T-helper 2 cell treated with Interferon-gamma antibody and Interleukin-4, amounts not matched to agents 100 ng/mL and 5 ng/mL, for 36 hours (primary cell): ENCODE data around the gene ASB7. TPM values are rescaled to one million over a fixed set of nuclear protein-coding genes. Genes with fewer than 3 reads are reported as not detected.
"Not testable (repeated sequence)": the region's sequence is repeated elsewhere in the genome, so short reads cannot be mapped to it uniquely, and the experiment has no call there.

Experiments used
- intact Hi-C: fragments of 100-400 bp; cut with micrococcal nuclease; formaldehyde crosslinking; loops from one replicate; pipeline ENCODE4 v1.15.1; 2023
- total RNA-seq: library from RNA; stranded (reverse); gene quantifications from 2 replicates; pipeline ENCODE4 v1.2.3, GENCODE V29; 2022

ASB7 gene
- total RNA-seq, 1 donor from 2014 or later = 19.7 TPM

DNA sequence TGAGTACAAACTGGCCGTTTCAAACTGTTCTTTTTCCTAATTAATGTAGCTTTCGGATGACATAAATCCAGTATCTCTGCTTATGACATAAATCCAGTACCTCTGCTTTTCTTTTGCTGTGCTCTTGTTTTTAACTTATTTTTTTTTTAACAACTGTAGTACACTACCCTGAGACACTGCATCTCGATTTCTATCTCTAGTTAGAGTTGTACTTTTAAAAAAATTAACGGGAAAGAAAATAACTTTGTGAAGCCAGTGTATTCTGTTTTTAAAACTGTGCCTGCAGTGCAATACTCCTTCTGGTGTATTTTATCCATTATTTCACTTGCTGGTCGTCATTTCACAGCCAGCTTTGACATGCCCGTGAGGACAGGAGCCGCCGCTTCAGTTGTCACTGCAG is 46.6 kb downstream of the ASB7 start:
- intact Hi-C loops = no loop called here

DNA sequence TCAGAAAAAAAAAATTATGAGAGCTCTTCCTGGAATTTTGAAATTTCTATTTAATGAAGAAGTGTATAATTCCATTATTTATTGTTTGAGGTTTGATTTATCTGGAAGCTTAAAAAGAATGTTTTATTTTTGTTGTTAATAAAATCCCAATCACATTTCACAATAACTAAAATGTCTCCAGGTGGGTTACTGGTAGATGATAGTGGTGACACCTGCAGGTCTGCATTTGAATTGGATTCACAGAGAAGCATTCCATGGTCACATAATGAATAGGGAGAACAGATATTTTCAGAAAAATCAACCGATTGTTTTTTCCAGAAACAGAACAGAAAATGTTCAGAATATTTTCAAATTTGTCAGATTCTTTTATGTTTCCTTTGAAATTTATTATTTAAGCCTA is 48.3 kb downstream of the ASB7 start:
- intact Hi-C loops = no loop called here

DNA sequence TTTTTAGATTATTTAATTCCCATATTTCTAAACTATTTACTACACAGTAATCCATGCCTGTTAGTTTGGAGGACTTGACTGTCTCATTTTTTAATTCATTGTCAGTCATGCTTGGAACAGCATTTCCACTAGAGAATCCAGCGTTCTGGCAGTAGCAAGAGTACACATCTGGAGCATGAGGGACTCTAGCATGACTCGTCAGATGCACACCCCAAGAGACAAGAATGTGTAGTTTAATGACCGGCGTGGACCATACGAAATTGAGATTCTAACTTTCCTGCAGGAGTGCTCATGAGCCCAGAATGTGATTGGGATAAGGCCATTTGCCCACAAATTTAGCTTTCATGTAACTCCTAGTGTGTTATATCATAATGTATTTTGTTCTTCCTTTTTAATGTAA is 48.9 kb downstream of the ASB7 start:
- intact Hi-C loops = no loop called here

DNA sequence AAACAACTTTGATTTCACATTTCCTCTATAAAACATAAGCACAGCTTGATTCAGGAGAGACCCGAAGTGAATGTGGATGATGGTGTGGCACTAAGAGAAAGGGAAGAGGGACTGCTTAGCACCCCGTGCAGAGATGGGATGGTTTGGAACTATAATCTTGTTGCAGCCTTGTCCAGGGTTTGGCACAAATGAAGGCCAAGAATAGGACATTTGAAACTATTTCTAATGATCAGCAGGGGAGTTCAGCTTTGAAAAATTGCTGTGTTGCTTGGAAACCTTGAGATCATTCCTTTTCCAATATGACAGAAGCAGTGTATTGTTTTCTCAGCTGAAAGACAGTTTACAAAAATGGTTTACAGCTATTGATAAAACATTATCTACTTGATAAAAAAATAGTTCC is 49.7 kb downstream of the ASB7 start:
- intact Hi-C loops = no loop called here

DNA sequence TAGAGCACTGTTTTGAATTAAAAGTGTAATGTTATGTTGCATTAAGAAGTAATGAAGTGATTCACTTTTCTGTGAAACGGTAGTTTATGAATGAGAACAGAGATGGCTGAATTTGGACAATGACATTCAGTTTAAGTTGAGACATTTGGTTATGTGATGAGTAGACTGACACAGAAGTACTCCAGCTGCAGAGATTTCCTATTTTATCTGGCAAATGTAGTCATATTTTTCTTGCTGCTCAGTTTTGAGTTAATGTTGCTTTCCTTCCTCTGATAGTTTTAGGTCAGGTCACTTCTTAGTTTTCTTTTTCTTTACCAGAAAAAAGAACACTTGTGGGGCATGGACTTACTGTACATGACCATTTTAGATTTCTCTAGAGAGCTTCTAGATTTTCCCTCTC is 51.2 kb downstream of the ASB7 start:
- intact Hi-C loops = no loop called here

DNA sequence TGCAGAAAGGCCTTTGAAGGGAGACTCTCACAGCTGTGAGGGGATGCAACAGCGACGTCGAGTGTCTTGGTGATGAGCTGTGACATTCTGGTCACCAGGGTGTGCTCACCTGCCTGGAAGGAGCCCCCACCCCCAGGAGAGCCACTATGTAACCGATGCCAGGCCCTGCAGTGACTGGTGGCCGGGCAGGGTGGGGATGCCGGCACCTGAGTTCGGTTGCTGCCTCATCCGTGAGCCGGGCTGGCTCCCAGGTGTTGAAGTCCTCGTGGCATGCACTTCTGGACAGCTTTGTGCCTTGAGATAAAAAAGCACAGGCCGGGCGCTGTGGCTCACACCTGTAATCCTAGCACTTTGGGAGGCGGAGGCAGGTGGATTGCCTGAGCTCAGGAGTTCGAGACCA is 56.5 kb downstream of the ASB7 start:
- intact Hi-C loops = no loop called here

DNA sequence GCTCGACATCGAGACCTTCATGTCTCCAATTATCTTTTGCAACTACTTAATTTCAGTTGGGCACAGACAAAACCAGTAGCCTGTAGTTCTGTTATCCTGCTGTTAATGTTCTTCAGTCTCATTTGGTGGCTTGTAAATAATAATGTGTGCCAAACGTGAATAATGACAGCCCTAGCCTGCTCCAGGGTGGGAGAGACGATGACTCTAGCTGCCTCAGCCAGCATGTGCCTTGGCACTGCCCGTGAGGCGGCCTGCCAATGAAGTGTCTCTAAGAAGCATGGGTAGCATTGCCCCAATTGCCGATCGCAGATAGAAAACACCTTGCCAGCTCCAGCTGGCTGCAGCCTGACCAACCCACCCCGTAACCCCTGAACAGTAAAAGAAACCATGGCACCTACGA is 58.8 kb downstream of the ASB7 start:
- intact Hi-C loops = no loop called here

DNA sequence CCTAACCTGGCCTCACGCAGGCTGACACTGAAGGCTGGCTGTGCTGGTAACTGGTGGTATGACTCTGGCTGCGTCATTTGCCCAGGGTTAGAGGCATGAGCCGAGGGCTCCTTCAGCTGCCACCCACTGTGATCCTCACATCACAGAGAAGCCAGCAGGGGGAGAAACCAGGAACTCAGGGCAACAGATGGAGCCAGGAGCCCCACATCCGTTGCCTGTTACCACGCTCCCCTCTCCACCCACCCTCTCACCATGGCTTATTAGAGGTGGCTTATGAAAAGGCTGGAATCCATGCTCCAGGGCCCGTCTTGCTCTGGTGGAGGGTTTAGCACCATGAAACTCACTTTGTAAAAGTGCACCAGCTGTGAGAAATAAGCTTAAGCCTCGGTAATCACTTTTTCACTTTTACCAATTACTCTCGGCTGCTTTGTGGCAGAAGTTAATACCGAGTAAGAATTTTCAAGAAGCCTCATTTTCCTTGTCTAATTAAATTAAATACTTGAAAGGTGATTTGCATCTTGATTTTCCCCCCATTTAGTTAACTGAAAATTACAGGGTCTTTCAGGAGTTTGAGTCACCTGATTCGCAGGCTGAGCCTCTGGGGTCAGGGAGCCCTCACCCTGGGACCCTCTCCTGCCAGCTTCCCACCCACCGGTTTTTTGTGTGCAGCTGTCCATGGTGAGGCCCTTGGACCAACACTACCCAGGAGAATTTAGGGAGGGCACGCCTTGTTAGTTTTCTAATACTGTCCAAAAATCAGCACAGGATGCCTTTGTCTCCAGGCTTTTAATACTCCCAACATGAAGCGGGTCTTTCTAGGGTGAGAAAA is 60.9 kb downstream of the ASB7 start:
- intact Hi-C loops = no loop called here

DNA sequence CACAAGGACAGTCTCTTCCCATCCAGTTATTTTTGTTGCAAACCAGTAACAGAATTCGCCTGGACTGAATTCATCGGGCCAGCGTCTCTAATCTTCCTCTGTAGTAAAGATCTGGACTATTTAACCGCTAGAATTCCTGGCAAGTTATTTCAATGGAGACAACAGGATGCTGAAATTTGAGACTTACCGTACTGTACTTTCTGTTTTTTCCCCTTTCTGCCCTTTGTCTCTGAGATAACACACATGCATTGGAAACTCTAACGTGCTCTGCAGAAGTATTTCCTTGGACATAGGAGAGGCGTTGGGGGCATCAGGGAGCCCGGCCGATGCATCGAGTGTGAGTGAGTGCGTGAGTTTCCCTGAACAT is 61.5 kb downstream of the ASB7 start:
- intact Hi-C loops = no loop called here

DNA sequence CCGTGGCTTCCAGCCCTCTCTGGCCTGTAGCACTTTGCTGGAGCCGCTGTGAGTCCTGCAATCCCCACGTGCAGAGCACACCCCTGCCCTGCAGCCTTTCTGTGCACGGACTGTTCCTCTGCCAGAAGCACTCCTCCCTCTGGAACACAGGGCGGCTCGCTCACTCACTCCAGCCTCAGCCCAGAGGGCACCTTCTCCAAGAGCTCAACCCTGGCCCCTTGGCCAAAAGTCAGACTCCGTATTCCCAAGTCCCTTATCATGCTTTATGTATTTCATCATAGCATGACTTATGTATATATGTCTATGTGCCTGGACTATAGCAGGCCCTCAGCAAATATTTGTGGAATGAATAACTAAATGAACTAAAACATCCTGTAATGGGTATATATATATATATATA is 63.2 kb downstream of the ASB7 start:
- intact Hi-C loops = no loop called here

DNA sequence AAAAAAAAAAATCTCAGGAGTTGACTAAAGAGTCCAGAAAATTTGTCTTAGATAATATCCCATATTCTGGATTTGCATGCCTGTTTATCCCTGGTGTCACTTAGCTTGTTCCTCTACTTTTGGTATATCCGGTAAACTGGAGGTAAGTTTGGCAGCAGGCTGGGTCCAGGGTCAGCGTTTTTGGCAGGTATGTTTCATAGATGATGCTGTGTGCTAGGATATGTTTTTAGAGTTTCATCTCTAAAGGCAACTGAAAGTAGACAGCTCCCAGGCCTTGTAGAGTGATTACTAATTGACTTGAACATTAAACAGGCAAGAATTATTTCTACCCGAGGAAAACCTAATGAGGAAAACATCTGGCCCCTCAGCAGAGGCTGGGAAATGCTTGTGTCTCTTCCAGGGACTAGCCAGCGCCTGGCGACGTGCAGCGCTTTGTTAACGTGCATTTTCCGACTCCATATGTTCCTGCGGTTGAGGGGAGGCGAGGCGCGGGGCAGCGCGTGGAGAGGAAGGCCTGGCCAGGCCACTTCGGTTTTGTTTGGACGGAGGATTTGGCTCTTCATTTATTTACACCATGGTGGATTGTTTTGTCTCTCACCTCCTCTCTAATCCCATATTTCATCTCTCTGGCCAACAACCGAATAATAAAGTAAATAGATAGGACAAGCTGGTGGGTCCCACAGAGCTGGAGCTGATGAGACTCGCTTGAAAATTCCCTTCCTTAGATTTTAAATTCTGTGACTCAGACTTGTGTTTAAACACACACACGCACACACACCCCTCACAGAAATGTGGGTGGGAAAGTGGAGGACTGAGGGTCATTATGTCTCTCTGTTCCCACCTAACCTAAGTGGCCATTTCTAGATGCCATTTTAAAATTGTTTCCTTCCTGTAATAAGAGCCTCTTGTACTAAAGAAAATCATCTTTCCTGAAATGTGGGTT is 65.3 kb downstream of the ASB7 start:
- intact Hi-C loops = no loop called here

DNA sequence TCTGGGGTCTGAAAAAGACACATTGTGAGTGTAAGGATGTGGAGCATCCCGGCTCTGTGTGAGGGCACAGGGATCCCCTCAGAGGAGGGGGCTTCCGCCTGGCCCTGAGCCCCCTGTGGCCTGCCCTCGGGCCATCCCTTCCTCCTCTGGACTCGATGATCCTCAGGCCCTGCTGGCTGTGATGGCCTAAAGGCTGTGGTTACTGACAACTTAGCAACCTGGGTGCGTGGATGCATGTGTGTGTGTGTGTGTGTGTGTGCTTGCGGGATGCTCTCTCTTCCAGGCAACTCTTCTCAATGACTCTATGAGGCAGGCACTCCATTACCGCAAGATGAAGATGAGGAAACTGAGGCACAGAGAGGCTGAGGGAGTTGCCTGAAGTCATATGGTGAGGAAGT is 66.0 kb downstream of the ASB7 start:
- intact Hi-C loops = no loop called here

DNA sequence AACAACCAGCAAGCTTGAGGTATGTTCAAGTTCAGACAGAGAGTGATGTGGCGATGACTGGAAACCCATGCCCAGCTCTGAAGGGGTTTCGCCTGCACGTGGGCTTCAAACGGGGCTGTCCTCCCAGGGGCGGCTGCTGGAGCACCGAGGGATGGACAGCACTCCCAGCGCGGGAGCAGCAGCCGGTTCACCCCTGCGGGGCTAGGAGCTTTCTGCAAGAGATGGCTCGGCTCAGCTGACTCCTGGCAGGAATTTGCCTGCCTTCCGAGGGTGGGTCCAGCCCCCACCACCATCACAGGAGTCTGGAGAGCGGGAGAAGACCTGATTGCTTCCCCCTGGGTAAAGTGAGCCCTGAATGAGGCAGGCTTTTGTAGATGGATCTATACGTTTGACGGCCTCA is 66.9 kb downstream of the ASB7 start:
- intact Hi-C loops = no loop called here

DNA sequence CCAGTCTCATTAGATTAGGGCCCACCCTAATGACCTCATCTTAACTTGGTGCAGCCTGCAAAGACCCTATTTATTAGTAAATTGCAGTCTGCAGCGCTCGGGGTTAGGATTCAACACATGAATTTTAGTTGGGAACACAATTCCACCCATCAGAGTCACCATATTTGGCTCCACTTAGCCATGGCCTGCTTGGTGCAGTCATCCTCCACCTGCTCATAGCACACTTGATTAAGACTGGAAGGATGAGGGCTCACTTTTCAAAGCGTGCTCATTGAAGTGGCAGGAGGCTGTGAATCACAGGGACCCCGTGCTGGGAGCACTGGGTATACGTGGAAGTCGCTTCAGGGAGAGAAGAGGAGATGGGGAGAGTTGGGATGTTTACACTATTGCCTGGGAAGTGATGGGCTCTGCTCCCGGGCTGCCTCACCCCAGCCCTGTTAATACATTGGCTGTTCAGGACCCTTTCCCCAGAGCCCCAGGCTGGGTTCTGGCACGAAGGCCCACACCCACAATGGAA is 68.2 kb downstream of the ASB7 start:
- intact Hi-C loops = no loop called here

DNA sequence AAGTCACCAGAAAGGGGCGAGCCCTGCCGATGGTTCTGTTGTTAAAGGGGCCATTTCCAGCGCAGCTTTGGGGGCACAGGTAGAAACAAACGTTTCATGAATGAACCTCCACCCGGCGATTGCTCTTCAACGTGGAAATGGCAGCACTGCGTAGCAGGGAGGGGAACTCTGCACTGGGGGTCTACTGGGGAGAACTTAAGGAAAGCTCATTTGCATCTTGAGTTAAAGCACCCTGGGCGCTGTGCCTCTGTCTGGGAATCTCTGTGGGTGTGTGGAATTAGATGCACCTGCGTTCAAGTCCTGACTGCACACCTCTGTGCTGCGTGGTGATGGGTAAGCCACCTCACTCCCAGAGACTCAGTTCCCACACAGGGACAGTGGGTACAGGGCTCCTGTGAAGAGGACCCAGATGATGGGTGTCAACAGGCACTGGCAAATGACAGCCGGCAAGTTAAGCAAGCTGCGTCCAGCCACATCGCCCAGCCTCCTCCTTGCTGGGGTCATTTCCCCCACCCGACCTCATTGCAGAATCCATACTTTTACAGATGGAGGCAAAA is 68.8 kb downstream of the ASB7 start:
- intact Hi-C loops = no loop called here

DNA sequence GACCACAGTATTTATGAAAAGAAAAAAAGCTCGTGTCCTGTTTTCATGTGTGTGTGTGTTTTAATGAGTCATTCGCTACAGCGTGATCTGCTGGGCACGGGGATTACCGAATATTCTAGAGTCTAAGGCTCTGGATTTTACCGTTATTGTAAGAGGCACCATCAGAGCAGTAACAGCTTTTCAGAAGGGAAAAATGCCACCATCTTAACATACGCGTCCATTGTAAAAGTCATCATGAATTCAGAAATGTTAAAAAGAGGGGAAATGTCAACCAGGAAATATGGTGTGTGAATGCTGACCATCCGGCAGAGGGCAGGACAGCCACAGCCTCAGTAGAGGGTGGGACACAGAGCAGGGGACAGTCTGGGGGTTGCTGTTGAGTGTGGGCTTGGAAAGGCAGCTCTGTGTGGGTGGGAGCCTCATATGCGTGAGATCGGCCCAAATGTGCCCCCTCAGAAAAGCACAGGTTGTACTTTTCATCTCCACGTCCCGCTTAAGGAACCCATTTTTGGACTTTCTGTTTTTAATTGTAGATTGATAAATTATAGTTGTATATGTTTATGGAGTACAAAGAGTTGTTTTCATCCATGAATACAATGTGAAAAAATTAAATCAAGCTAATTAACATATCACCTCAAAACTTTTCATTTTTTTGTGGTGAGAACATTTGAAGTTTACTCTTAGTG is 69.6 kb downstream of the ASB7 start:
- intact Hi-C loops = no loop called here

DNA sequence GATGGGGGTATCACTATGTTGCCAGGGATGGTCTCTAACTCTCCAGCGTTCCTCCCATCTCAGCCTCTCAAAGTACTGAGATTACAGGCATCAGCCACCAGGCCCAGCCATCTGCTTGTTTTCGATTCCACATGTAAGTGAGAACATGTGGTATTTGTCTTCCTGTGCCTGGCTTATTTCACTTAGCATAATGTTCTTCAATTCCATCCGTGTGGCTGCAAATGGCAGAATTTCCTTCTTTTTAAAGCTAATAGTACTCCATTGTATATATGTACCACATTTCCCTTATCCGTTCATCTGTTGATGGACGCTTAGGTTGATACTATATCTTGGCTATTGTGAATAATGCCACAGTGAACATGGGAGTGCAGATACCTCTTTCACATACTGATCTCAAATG is 70.6 kb downstream of the ASB7 start:
- intact Hi-C loops = no loop called here

DNA sequence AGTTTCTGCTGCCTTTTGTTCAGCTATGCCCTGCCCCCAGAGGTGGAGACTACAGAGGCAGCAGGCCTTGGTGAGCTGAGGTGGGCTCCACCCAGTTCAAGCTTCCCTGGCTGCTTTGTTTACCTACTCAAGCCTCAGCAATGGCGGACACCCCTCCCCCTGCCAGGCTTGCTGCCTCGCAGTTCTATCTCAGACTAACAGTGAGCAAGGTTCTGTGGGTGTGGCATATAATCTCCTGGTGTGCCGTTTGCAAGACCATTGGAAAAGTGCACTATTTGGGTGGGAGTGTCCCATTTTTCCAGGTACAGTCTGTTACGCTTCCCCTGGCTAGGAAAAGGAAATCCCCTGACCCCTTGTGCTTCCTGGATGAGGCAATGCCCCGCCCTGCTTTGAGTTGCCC is 76.8 kb downstream of the ASB7 start:
- intact Hi-C loops = not testable (repeated sequence)

DNA sequence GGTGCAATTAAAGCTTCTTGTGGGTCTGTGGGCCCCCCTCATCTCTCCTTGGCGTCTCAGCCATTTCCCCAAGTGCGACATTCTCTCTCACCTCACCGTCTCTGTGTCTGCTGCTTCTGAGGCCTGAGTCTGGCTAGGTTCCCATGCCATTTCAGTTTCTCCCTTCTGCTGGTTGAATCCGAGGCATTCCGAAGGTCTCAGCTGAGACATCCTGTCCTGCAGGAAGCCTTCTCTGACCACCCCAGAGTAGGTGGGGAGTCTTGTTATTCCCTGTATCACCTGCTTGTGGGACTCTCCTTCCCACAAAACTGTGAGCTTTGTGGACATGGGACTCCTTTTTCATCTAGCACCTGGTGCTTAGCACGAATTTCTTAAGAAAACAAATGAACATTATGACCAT is 78.3 kb downstream of the ASB7 start:
- intact Hi-C loops = no loop called here

DNA sequence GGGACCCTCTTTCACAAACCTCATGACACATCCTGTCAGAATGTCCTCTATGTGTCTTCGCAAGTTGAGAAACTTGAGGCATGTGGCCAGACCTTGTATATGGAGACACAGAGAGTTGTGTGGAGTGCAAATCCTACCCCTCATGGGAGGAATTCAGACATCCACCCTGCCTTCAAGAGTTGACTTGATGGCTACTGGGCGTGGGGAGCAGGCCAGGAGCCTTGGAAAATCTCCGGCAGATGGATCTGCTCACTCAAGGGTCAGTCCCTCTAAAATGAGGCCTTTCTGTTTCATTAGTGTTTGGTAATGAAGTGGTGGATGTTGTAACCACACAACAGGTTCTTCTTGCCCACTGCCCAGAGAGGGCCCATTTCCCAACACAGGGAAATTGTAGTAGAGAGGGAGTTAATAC is 79.0 kb downstream of the ASB7 start:
- intact Hi-C loops = no loop called here

DNA sequence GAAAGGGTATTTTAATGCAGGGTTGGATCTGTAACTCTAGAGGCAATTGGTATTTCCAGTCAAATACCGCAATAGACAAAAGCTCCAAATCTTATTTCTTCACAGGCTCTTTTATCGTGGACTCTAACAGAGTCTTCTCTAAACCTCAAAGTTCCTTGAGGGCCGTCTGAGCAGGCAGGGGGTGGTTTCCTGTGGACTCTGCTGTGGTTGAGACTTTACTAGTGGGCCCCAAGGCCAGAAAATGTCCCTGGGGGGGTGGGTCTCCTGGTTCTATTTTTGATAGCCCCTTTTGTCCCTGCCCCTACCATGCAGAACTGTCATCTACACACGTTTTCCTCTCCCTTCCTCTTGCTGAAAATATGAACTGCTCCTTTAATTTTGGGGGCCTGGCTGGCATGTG is 80.1 kb downstream of the ASB7 start:
- intact Hi-C loops = no loop called here

DNA sequence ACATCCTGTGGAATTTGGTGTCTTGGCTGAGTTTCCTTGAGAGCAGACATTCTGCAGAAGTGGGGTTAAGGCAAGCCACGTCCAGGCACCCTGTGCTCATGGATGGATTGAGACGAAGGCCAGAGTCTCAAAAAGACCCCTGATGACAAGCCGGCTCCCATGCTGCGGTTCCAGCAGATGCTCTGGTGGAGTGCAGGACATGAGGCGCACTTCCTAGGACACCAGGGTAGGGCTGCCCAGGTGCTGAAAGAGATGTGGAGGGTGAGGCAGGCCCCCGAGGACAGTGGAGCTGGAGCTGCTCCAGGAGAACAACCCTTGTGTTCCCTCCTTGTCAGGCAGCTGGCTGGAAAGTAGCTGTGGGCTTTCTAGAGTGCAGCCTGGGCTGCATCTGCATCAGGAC is 81.0 kb downstream of the ASB7 start:
- intact Hi-C loops = no loop called here
